ENCODE measurements around the gene MAST3. TPM values are rescaled to one million over a fixed set of nuclear protein-coding genes. Genes with fewer than 3 reads are reported as not detected.
"Not testable (repeated sequence)": the region's sequence is repeated elsewhere in the genome, so short reads cannot be mapped to it uniquely, and the experiment has no call there.

The MAST3 gene
- total RNA-seq, 1 donor from 2014 or later = 18.4 TPM

DNA sequence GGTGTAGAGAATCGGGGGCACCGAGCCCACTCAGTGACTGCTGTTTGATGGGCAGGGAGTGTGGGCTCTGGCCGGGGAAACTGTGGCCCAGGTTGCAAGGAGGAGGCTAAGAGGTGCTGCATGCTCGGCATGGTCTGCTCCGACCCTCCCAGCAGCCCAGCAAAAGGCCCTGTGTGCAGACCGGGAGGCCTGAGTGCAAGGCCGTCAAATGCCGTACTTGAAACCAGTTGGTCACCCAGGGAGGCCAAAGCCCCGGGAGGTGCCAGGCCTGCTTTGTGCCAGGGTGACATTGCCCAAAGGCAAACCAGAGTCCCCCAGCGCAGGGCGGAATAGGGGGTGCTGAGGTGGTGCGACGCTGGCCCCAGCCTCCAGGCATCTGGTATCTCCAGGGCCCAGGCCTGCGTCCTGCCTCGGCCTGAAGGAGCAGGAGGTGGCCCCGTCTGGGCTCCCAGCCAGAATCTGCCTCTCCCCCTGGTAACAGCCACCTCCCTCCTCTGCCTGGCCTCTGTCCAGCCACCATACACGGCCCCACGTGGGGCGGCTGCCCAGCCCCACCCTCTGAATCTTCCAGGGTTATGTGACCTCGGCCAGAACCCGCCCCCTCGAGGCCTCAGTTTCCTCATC, 59.4 kb downstream of the MAST3 start:
- DNase-seq (ENCODE audit: low spot score) = peak; percentile 81
- ATAC-seq = peak; percentile 2

- DNase-seq (ENCODE audit: low spot score) (no peak), ATAC-seq (no peak)
Observed at GRCh38 chr19:18157465-18158063, 60.0 kb downstream of the MAST3 start.

GRCh38 chr19:18158467-18158866, 60.9 kb downstream of the MAST3 start:
- DNase-seq (ENCODE audit: low spot score) (no peak), ATAC-seq (no peak)

GRCh38 chr19:18159059-18159616, 61.6 kb downstream of the MAST3 start:
- ATAC-seq; DNase-seq (ENCODE audit: low spot score): not testable (repeated sequence)

- no peak for ATAC-seq
- DNase-seq (ENCODE audit: low spot score) = no peak
Observed at GRCh38 chr19:18159810-18160209, 62.2 kb downstream of the MAST3 start.

GRCh38 chr19:18160493-18160970, 63.0 kb downstream of the MAST3 start:
- ATAC-seq (peak; percentile 6), DNase-seq (ENCODE audit: low spot score) (no peak)

- ATAC-seq = peak; percentile 93
Observed at GRCh38 chr19:18160971-18161635, 63.5 kb downstream of the MAST3 start.

GRCh38 chr19:18161636-18162002, 64.0 kb downstream of the MAST3 start:
- no peak for ATAC-seq
- no peak for DNase-seq (ENCODE audit: low spot score)

More at GRCh38 chr19:18160971-18161635, 63.5 kb downstream of the MAST3 start:
- DNase-seq (ENCODE audit: low spot score) = peak; percentile 81

GRCh38 chr19:18164072-18164471, 66.5 kb downstream of the MAST3 start:
- no peak for ATAC-seq
- no peak for DNase-seq (ENCODE audit: low spot score)

DNA sequence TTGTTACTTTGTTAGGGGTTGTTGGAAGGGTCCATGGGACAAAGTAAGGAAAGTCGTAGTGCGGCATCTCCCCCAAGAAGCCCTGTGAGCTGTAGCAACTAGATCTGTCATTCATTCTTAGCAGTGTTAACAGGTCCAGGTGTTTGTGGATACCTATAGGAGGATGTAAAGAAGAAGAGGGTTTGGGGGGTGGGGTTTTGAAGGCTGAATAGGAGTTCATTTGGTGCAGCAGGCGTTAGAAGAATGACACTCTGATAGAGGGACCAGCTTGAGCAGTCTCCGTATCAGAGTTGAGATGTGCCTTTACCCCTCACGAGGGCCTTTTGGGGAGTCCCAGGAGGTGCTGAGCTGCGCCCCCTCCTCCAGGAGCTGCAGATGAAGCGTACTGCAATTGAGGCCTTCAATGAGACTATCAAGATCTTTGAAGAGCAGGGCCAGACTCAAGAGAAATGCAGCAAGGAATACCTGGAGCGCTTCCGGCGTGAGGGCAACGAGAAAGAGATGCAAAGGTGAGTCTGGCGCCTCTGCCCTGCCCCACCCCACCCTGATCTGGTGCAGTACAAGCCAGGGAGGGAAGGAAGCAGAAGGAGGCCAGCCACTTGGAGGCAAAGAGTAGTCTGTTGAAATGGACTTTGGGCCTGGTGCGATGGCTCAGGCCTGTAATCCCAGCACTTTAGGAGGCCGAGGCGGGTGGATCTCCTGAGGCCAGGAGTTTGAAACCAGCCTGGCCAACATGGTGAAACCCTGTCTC, 68.4 kb downstream of the MAST3 start:
- no peak for ATAC-seq
- no peak for DNase-seq (ENCODE audit: low spot score)

DNA sequence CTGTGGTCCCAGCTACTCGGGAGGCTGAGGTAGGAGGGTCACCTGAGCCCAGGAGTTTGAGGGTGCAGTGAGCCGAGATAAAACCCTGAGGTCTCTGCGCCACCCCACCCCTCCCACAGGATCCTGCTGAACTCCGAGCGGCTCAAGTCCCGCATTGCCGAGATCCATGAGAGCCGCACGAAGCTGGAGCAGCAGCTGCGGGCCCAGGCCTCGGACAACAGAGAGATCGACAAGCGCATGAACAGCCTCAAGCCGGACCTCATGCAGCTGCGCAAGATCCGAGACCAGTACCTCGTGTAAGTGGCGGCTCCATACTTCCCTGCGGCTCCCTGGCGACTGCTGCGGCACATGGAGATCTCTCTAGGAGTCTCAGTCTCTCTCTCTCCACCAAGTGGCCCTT, 69.4 kb downstream of the MAST3 start:
- DNase-seq (ENCODE audit: low spot score) = no peak
- no peak for ATAC-seq

DNA sequence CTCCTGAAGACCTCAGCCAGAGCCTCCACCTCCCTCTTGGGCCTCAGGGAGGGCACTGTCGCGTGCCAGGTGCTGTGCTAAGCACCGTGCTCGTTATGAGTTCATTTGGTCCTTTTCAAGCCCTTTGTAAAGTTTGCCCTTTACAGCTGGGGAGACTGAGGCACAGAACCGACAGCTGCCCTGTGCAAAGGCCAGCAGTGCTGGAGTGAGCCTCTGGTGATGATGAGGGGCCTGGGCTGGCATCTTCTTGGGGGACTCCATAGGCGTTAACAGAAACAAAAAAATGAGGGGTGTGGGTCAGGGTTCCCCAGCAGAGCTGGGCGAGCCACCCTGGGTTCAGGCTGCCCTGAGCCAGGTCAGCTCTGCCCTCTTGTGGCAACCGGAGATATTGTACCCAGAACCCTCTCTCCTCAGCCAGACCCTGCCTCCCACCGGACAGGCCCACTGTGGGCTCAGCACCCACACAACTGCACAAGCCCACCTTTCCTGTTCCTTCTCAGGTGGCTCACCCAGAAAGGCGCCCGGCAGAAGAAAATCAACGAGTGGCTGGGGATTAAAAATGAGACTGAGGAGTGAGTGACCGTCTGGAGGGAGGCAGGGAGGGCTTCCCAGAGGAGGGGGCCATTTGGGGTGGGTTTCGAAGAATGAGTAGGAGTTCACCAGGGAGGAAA, 70.5 kb downstream of the MAST3 start:
- DNase-seq (ENCODE audit: low spot score) = peak; percentile 53
- peak; percentile 77 for ATAC-seq

DNA sequence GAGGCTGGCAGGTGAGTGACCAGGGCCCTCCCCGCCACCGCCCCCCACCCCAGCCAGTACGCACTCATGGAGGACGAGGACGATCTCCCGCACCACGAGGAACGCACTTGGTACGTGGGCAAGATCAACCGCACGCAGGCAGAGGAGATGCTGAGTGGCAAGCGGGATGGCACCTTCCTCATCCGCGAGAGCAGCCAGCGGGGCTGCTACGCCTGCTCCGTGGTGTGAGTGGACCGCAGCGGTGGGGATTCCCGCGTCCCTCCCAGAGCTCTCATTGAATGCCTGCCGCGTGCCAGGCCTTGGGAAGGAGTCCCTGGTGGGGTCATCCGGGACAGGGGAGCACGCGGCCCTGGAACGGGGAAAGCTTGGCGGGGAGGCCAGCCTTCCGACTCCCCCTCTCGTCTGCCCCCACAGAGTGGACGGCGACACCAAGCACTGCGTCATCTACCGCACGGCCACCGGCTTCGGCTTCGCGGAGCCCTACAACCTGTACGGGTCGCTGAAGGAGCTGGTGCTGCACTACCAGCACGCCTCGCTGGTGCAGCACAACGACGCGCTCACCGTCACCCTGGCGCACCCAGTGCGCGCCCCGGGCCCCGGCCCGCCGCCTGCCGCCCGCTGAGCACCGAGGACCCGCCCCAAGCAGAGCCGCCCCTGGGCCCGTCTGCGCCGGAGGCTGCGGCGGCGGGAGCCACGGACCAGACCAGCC, 71.2 kb downstream of the MAST3 start:
- DNase-seq (ENCODE audit: low spot score) (no peak), ATAC-seq (no peak)

- DNase-seq (ENCODE audit: low spot score) = no peak
- ATAC-seq = no peak
Observed at GRCh38 chr19:18170714-18171255, 73.2 kb downstream of the MAST3 start.

DNA sequence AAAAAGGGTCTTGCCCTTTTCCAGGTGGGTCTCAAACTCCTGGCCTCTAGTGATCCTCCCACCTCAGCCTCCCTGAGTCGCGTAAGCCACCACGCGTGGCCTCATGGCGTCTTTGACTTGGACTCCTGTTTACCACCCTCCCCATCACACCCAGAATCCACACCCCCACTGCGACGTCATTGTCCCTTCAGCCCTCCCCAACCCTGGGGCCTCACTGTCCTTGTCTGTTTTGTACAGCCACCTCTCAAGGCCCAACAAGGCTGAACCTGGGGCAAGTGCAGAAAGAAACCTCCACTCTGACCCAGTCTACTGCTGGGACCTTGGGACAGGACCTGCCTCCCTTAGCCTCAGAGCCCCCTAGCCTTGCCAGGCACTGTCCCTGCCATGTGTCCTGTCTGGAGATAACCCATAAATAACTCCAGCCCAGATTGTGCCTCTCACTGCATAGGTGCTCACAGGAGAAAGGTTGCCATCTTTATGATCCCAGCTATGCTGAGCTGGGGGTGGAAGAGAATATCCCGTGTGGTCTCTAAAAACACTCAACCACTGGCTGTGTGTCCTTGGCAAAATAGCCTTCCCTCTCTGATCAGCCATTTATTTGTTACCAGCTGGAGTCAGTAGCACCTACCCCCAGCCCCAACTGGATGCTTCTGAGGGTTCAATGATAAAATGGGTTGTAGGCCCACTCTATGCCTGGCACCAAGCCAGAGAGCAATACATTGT, 74.2 kb downstream of the MAST3 start:
- DNase-seq (ENCODE audit: low spot score) = no peak
- no peak for ATAC-seq

- no peak for DNase-seq (ENCODE audit: low spot score)
- no peak for ATAC-seq
Observed at GRCh38 chr19:18172331-18173053, 74.9 kb downstream of the MAST3 start.

GRCh38 chr19:18173054-18173571, 75.5 kb downstream of the MAST3 start:
- ATAC-seq (peak; percentile 1), DNase-seq (ENCODE audit: low spot score) (peak; percentile 64)
